G401 (cell line): ENCODE results near the gene DUSP16. TPM values are rescaled to one million over a fixed set of nuclear protein-coding genes. Genes with fewer than 3 reads are reported as not detected.

Experiments
- DNase-seq: peaks from one replicate; pipeline ENCODE4 v3.0.0-alpha.2; 2015; ENCODE audit warnings: low spot score
- in situ Hi-C: cut with HindIII; loops from 2 replicates; pipeline ENCODE4 v1.10.0; 2016; ENCODE audit warnings: low sequenced_read_pairs, mixed read lengths
- total RNA-seq: library from RNA; depleted of rRNA; stranded (reverse); fragments of >200 nt; shearing (Covaris generic); gene quantifications from 2 replicates; pipeline ENCODE4 v1.2.3, GENCODE V29; 2014

The DUSP16 gene
- total RNA-seq, 1 experiment from 2014 or later, result 29.6 TPM

GRCh38 chr12:12551115-12551514 is 11.5 kb downstream of the DUSP16 start:
- no peak for DNase-seq
- in situ Hi-C loops, result no loop called here

- in situ Hi-C loops, result no loop called here
- DNase-seq, result no peak
Measured at GRCh38 chr12:12550277-12550676, 12.4 kb downstream of the DUSP16 start.

GRCh38 chr12:12549426-12549825 is 13.2 kb downstream of the DUSP16 start:
- DNase-seq, result peak; percentile 72
- in situ Hi-C loops, result no loop called here

- in situ Hi-C loops, result no loop called here
- DNase-seq, result no peak
Measured at GRCh38 chr12:12548713-12549112, 13.9 kb downstream of the DUSP16 start.

GRCh38 chr12:12546314-12546772 is 16.3 kb downstream of the DUSP16 start:
- in situ Hi-C loops, result no loop called here
- DNase-seq, result no peak

- no peak for DNase-seq
- in situ Hi-C loops, result no loop called here
Measured at GRCh38 chr12:12543959-12544358, 18.7 kb downstream of the DUSP16 start.

- DNase-seq, result no peak
- in situ Hi-C loops, result no loop called here
Measured at GRCh38 chr12:12542964-12543363, 19.7 kb downstream of the DUSP16 start.

GRCh38 chr12:12542286-12542685 is 20.4 kb downstream of the DUSP16 start:
- DNase-seq, result no peak
- in situ Hi-C loops, result no loop called here

- in situ Hi-C loops, result no loop called here
- DNase-seq, result no peak
Measured at GRCh38 chr12:12541782-12542181, 20.9 kb downstream of the DUSP16 start.

- no peak for DNase-seq
- in situ Hi-C loops, result no loop called here
Measured at GRCh38 chr12:12540261-12541013, 22.2 kb downstream of the DUSP16 start.

GRCh38 chr12:12539028-12539810 is 23.4 kb downstream of the DUSP16 start:
- in situ Hi-C loops, result no loop called here
- no peak for DNase-seq

- in situ Hi-C loops, result no loop called here
- DNase-seq, result no peak
Measured at GRCh38 chr12:12538535-12538934, 24.1 kb downstream of the DUSP16 start.

GRCh38 chr12:12537421-12537820 is 25.2 kb downstream of the DUSP16 start:
- in situ Hi-C loops, result no loop called here

GRCh38 chr12:12534975-12535374 is 27.7 kb downstream of the DUSP16 start:
- DNase-seq, result peak; percentile 89
- in situ Hi-C loops, result no loop called here

More at GRCh38 chr12:12537421-12537820, 25.2 kb downstream of the DUSP16 start:
- no peak for DNase-seq

GRCh38 chr12:12534166-12534866 is 28.3 kb downstream of the DUSP16 start:
- peak; percentile 55 for DNase-seq
- in situ Hi-C loops, result no loop called here

GRCh38 chr12:12533238-12533829 is 29.3 kb downstream of the DUSP16 start:
- peak; percentile 67 for DNase-seq
- in situ Hi-C loops, result no loop called here

GRCh38 chr12:12531194-12531593 is 31.5 kb downstream of the DUSP16 start:
- in situ Hi-C loops, result no loop called here
- DNase-seq, result no peak

- no peak for DNase-seq
- in situ Hi-C loops, result no loop called here
Measured at GRCh38 chr12:12529783-12530421, 32.8 kb downstream of the DUSP16 start.
